Measurements from ENCODE around the gene MRPL38. TPM values are rescaled to one million over a fixed set of nuclear protein-coding genes. Genes with fewer than 3 reads are reported as not detected.
"Not testable (repeated sequence)": the region's sequence is repeated elsewhere in the genome, so short reads cannot be mapped to it uniquely, and the experiment has no call there.

MRPL38 gene
- total RNA-seq, 4 donors from 2014 or later = 40.6 to 117 (median 48.5) TPM

- H3K36me3 ChIP-seq = no peaks in the 10 kb centered on the region
- H3K27me3 ChIP-seq = no peaks in the 10 kb centered on the region
- TF ChIP-seq CTCF (IDR thresholded peaks at IDR 0.05) (no peak), EP300 (IDR thresholded peaks at IDR 0.05; ENCODE audit: low read depth) (no peak), POLR2A (IDR thresholded peaks at IDR 0.05) (no peak), POLR2AphosphoS5 (IDR thresholded peaks at IDR 0.05) (no peak)
- no peak for DNase-seq
- peaks cover 51 to 76% (median 63%) of the 10 kb centered on the region in 4 donors for H3K4me1 ChIP-seq
- 66% methylated on average over 10 of the region's 11 CpGs; no CpG with 5 or more reads in 1 of the 2 donors for WGBS, 2 donors (ENCODE audit: low coverage in 1 of 2)
- H3K9me3 ChIP-seq = no peaks in the 10 kb centered on the region
- intact Hi-C loops (cut with DNase I; ENCODE audit: low total_unique reads) = no loop called here
- no peak overlapping the region for H3K4me3 ChIP-seq
- in situ Hi-C loops (cut with MboI; ENCODE audit: low pct_ligation_motif_present in 1 of 4, low pct_unique_long_range_greater_than_20kb in 1 of 4, low sequenced_read_pairs in 3 of 4) = no loop called here
- H3K27ac ChIP-seq = peak overlapping the region; percentile 94 to 97 (median 96)
These were observed 30.9 kb downstream of the MRPL38 start for GRCh38 chr17:75873587-75874322.

- 30 to 45% methylated on average over 4 to 13 of the region's 13 CpGs for WGBS, 2 donors (ENCODE audit: low coverage in 1 of 2)
- TF ChIP-seq CTCF (IDR thresholded peaks at IDR 0.05) (no peak), EP300 (IDR thresholded peaks at IDR 0.05; ENCODE audit: low read depth) (no peak), POLR2A (IDR thresholded peaks at IDR 0.05) (peak; percentile 29), POLR2AphosphoS5 (IDR thresholded peaks at IDR 0.05) (peak; percentile 24 to 47 (median 41))
- intact Hi-C loops (cut with DNase I; ENCODE audit: low total_unique reads) (no loop called here), in situ Hi-C loops (cut with MboI; ENCODE audit: low pct_ligation_motif_present in 1 of 4, low pct_unique_long_range_greater_than_20kb in 1 of 4, low sequenced_read_pairs in 3 of 4) (no loop called here)
- H3K4me3 ChIP-seq = no peak overlapping the region
- no peaks in the 10 kb centered on the region for H3K27me3 ChIP-seq
- H3K4me1 ChIP-seq = peaks cover 51 to 76% (median 64%) of the 10 kb centered on the region in 4 donors
- H3K27ac ChIP-seq = peak overlapping the region; percentile 94 to 97 (median 96)
- DNase-seq = peak; percentile 78
- no peaks in the 10 kb centered on the region for H3K36me3 ChIP-seq
- no peaks in the 10 kb centered on the region for H3K9me3 ChIP-seq
These were observed 32.0 kb downstream of the MRPL38 start for GRCh38 chr17:75872434-75873351.

GRCh38 chr17:75870228-75870627, 34.5 kb downstream of the MRPL38 start:
- in situ Hi-C loops (cut with MboI; ENCODE audit: low pct_ligation_motif_present in 1 of 4, low pct_unique_long_range_greater_than_20kb in 1 of 4, low sequenced_read_pairs in 3 of 4); H3K9me3 ChIP-seq; intact Hi-C loops (cut with DNase I; ENCODE audit: low total_unique reads); H3K27me3 ChIP-seq; H3K36me3 ChIP-seq; DNase-seq: not testable (repeated sequence)
- peak overlapping the region in 2 of 4 donors; percentile 1 to 2 for H3K4me3 ChIP-seq
- H3K27ac ChIP-seq = peak overlapping the region; percentile 81 to 94 (median 90)
- H3K4me1 ChIP-seq = peaks cover 34 to 55% (median 42%) of the 10 kb centered on the region in 4 donors
- WGBS, 2 donors (ENCODE audit: low coverage in 1 of 2) = 68% methylated on average over 10 of the region's 10 CpGs; no CpG with 5 or more reads in 1 of the 2 donors

- intact Hi-C loops (cut with DNase I; ENCODE audit: low total_unique reads) = no loop called here
- TF ChIP-seq POLR2AphosphoS5 (IDR thresholded peaks at IDR 0.05) (peak; percentile 8 to 51 (median 29)), POLR2A (IDR thresholded peaks at IDR 0.05) (no peak)
- no peaks in the 10 kb centered on the region for H3K9me3 ChIP-seq
- 49% methylated on average over 23 of the region's 23 CpGs; no CpG with 5 or more reads in 1 of the 2 donors for WGBS, 2 donors (ENCODE audit: low coverage in 1 of 2)
- peak overlapping the region; percentile 81 to 94 (median 90) for H3K27ac ChIP-seq
- H3K36me3 ChIP-seq = no peaks in the 10 kb centered on the region
- peak overlapping the region in 2 of 4 donors; percentile 1 to 2 for H3K4me3 ChIP-seq
- H3K4me1 ChIP-seq = peaks cover 28 to 55% (median 42%) of the 10 kb centered on the region in 4 donors
- in situ Hi-C loops (cut with MboI; ENCODE audit: low pct_ligation_motif_present in 1 of 4, low pct_unique_long_range_greater_than_20kb in 1 of 4, low sequenced_read_pairs in 3 of 4) = no loop called here
- DNase-seq = peak; percentile 71
- H3K27me3 ChIP-seq = no peaks in the 10 kb centered on the region
These were observed 35.2 kb downstream of the MRPL38 start for GRCh38 chr17:75869282-75870141.

GRCh38 chr17:75868730-75869281, 35.9 kb downstream of the MRPL38 start:
- H3K36me3 ChIP-seq; H3K4me3 ChIP-seq; DNase-seq; H3K27me3 ChIP-seq; H3K9me3 ChIP-seq; in situ Hi-C loops (cut with MboI; ENCODE audit: low pct_ligation_motif_present in 1 of 4, low pct_unique_long_range_greater_than_20kb in 1 of 4, low sequenced_read_pairs in 3 of 4); intact Hi-C loops (cut with DNase I; ENCODE audit: low total_unique reads): not testable (repeated sequence)
- WGBS, 2 donors (ENCODE audit: low coverage in 1 of 2) = 74% methylated on average over 12 of the region's 12 CpGs; no CpG with 5 or more reads in 1 of the 2 donors
- peaks cover 27 to 54% (median 43%) of the 10 kb centered on the region in 4 donors for H3K4me1 ChIP-seq
- H3K27ac ChIP-seq = peak overlapping the region; percentile 81 to 94 (median 90)

GRCh38 chr17:75865404-75866188, 39.1 kb downstream of the MRPL38 start:
- DNase-seq; intact Hi-C loops (cut with DNase I; ENCODE audit: low total_unique reads); H3K27me3 ChIP-seq; H3K36me3 ChIP-seq; H3K4me3 ChIP-seq; in situ Hi-C loops (cut with MboI; ENCODE audit: low pct_ligation_motif_present in 1 of 4, low pct_unique_long_range_greater_than_20kb in 1 of 4, low sequenced_read_pairs in 3 of 4); H3K9me3 ChIP-seq: not testable (repeated sequence)
- WGBS, 2 donors (ENCODE audit: low coverage in 1 of 2) = 53 to 77% methylated on average over 8 to 17 of the region's 17 CpGs
- H3K27ac ChIP-seq = peak overlapping the region; percentile 51 to 84 (median 78)
- peaks cover 10 to 33% (median 27%) of the 10 kb centered on the region in 4 donors for H3K4me1 ChIP-seq
